Right kidney (tissue), 1 donor: ENCODE data around the gene EP400.
A peak's percentile ranks its signal among the peaks of the same experiment; 100 is the strongest.
"Not testable (repeated sequence)": the region's sequence is repeated elsewhere in the genome, so short reads cannot be mapped to it uniquely, and the experiment has no call there.

Experiments
- DNase-seq: peaks from one replicate; pipeline ENCODE4 v3.0.0-alpha.2; 2016

Gene EP400

GRCh38 chr12:131948713-131949430, 870 bp upstream of the EP400 start:
- not testable (repeated sequence) for DNase-seq

- peak; percentile 84 for DNase-seq
Measured at GRCh38 chr12:131950182-131950913, 606 bp downstream of the EP400 start.

- not testable (repeated sequence) for DNase-seq
Measured at GRCh38 chr12:131953810-131954209, 4.1 kb downstream of the EP400 start.

GRCh38 chr12:131954460-131954859, 4.7 kb downstream of the EP400 start:
- not testable (repeated sequence) for DNase-seq

GRCh38 chr12:131959116-131959515, 9.4 kb downstream of the EP400 start:
- no peak for DNase-seq

- DNase-seq = no peak
Measured at GRCh38 chr12:131959641-131960589, 10.2 kb downstream of the EP400 start.

- DNase-seq = not testable (repeated sequence)
Measured at GRCh38 chr12:131960590-131961325, 11.0 kb downstream of the EP400 start.

GRCh38 chr12:131961328-131961727, 11.6 kb downstream of the EP400 start:
- DNase-seq = not testable (repeated sequence)

GRCh38 chr12:131962069-131962468, 12.3 kb downstream of the EP400 start:
- DNase-seq = no peak

- no peak for DNase-seq
Measured at GRCh38 chr12:131963381-131963780, 13.6 kb downstream of the EP400 start.

- DNase-seq = no peak
Measured at GRCh38 chr12:131965073-131965472, 15.3 kb downstream of the EP400 start.

GRCh38 chr12:131971226-131971625, 21.5 kb downstream of the EP400 start:
- DNase-seq = no peak

GRCh38 chr12:131975228-131975627, 25.5 kb downstream of the EP400 start:
- DNase-seq = no peak

- DNase-seq = no peak
Measured at GRCh38 chr12:131979606-131980005, 29.9 kb downstream of the EP400 start.

GRCh38 chr12:131980263-131980662, 30.5 kb downstream of the EP400 start:
- no peak for DNase-seq

- no peak for DNase-seq
Measured at GRCh38 chr12:131981388-131981787, 31.6 kb downstream of the EP400 start.

- DNase-seq = no peak
Measured at GRCh38 chr12:131982041-131982440, 32.3 kb downstream of the EP400 start.

- no peak for DNase-seq
Measured at GRCh38 chr12:131983026-131983425, 33.3 kb downstream of the EP400 start.

GRCh38 chr12:131983554-131983953, 33.8 kb downstream of the EP400 start:
- DNase-seq = no peak

GRCh38 chr12:131984334-131984733, 34.6 kb downstream of the EP400 start:
- DNase-seq = no peak

- not testable (repeated sequence) for DNase-seq
Measured at GRCh38 chr12:131985510-131985875, 35.8 kb downstream of the EP400 start.

- DNase-seq = no peak
Measured at GRCh38 chr12:131986361-131986760, 36.6 kb downstream of the EP400 start.
